Posterior cingulate gyrus (tissue), 11 donors: ENCODE measurements around the gene GPLD1.
"Not testable (repeated sequence)": the region's sequence is repeated elsewhere in the genome, so short reads cannot be mapped to it uniquely, and the experiment has no call there.

ENCODE experiments used
- DNase-seq, 10 donors: peaks; one replicate each; pipeline versions ENCODE4 v3.0.0 to v3.0.0-alpha.2; 2020 to 2021; ENCODE audit warnings: mixed read lengths in 3 of 10
- intact Hi-C: fragments of 100-400 bp; cut with DNase I; formaldehyde crosslinking; loops from one replicate; pipeline ENCODE4 v1.15.1; 2023

GPLD1 gene

GRCh38 chr6:24429146-24429545 lies 60.2 kb downstream of the GPLD1 start:
- no peak for DNase-seq
- intact Hi-C loops: no loop called here

DNA sequence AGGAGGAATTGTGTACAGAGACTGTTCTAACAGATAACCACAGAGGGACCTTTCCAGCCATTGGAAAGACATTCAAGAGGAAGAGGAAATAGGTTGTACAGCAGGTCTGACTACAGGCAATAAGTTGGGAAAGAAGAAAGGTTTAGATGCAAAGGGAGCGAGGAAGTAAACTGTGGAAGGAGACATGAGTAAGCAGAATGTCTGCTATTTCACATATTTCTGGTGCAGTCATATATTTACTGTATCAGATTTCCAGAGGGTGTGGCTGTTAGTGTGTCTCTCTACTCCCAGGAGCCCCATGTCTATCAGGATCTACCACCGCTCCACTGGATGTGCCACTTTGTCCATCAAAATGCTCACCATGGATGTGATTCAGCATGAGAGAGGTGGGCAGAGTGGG lies 60.8 kb downstream of the GPLD1 start:
- DNase-seq: no peak
- intact Hi-C loops: no loop called here

DNA sequence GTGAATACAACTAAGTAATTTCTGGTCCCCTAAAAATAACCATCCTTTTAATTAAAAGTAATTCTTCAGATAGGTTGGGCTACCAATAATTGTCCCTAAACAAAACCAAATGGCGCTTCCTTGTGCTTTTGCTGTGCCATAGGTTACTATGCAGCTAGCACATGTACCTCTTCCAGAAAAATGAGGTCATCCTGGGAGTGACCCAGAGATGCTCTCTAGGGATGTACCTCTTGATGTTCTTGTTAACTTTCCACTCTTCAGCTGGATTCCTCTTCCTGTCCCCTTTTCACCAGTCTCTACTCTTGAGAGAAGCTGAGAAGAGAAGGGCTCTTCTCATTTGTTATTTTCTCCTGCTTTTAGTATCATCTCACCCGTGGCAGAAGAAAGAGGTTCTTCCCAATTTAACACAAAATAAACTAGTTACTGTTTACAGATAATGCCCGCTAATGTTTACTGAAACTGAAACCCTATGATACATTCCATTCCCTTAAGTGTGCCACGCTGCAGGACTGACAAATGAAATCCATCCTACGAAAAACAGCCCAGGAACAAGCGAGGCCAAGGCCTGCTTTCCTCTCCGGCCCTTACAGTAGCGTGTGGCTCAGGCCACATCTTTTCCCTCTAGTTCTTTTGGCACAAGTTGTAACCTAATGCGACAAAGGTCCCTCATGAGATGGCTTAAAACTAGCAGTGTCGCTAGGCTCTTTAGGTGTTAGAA lies 62.5 kb downstream of the GPLD1 start:
- intact Hi-C loops: no loop called here

GRCh38 chr6:24425091-24425490 lies 64.3 kb downstream of the GPLD1 start:
- intact Hi-C loops: no loop called here
- DNase-seq: no peak

More for the DNA sequence above, 62.5 kb downstream of the GPLD1 start:
- no peak for DNase-seq

DNA sequence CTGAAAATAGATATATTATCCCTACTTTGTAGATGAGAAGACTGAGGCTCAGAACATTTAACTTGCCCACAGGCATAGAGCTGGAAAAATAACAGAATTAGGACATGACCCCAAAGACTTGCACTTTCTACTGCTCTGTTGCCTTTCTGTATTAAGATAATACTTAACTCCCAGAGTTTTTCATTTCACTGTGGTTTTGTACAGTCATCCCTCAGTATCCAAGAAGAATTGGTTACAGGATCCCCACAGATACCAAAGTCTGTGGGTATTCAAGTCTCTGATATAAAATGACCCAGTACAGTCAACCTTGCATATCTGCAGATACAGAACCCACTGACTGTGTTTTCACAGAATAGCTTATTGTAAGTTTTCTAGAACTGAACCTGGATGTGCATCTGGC lies 69.9 kb downstream of the GPLD1 start:
- intact Hi-C loops: no loop called here
- DNase-seq: no peak

- intact Hi-C loops: no loop called here
- DNase-seq: no peak
Measured at GRCh38 chr6:24415753-24416152, 73.6 kb downstream of the GPLD1 start.

- intact Hi-C loops, DNase-seq: not testable (repeated sequence)
Measured at GRCh38 chr6:24414531-24414930, 74.8 kb downstream of the GPLD1 start.

DNA sequence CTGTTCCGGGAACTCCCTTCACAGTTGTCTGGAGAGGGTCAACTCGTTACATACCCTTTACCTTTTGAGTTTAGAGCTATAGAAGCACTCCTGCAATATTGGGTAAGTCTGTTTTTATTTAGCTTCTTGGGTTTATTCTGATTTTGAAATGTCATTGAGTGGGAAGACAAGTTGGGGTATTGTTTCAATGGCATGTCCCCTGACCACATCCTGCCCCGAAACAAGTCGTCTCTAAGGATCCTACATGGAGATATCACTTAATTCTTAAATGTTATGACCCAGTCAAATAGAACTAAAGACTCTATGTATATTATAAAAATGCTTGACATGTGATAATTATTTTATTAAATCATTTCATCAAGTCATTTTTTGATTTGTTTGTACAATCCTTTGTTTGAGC lies 77.1 kb downstream of the GPLD1 start:
- no peak for DNase-seq
- intact Hi-C loops: no loop called here

- DNase-seq: no peak
- intact Hi-C loops: no loop called here
Measured at GRCh38 chr6:24410622-24411021, 78.8 kb downstream of the GPLD1 start.

DNA sequence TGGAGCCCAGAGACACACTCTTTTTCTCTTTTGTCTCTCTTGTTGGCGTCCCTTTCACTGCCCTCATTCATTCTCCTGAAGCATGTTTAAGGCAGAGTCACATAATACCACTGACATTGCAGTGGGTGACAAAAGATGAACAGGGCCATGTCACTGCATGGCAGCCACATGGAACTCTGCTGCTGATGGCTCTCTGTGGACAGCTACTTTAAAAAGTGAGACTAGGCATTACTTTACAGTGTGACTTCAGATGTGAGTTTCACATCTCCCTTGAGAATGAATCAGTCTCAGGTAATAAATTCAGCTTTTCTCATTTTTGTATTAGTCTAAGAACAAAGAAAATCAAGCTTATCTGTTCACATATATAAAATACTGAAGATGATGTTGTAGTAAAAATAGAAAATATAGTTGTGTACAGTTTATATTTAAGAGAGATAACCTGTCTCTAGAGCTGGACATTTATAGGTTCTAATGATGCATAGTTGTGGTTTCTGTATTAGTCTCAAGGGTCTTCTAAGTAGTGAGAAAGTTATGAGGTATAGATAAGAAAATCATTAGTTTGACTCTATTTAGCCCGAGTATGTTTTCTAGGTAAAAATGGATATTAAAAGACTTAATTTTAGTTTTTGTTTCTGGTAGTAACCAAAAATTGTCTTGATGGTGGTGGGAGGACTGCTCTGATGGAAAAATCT lies 80.5 kb downstream of the GPLD1 start:
- intact Hi-C loops: no loop called here
- no peak for DNase-seq

GRCh38 chr6:24405262-24405661 lies 84.1 kb downstream of the GPLD1 start:
- intact Hi-C loops: no loop called here

GRCh38 chr6:24403501-24403824 lies 85.9 kb downstream of the GPLD1 start:
- DNase-seq: no peak
- intact Hi-C loops: no loop called here

More at GRCh38 chr6:24405262-24405661, 84.1 kb downstream of the GPLD1 start:
- no peak for DNase-seq

DNA sequence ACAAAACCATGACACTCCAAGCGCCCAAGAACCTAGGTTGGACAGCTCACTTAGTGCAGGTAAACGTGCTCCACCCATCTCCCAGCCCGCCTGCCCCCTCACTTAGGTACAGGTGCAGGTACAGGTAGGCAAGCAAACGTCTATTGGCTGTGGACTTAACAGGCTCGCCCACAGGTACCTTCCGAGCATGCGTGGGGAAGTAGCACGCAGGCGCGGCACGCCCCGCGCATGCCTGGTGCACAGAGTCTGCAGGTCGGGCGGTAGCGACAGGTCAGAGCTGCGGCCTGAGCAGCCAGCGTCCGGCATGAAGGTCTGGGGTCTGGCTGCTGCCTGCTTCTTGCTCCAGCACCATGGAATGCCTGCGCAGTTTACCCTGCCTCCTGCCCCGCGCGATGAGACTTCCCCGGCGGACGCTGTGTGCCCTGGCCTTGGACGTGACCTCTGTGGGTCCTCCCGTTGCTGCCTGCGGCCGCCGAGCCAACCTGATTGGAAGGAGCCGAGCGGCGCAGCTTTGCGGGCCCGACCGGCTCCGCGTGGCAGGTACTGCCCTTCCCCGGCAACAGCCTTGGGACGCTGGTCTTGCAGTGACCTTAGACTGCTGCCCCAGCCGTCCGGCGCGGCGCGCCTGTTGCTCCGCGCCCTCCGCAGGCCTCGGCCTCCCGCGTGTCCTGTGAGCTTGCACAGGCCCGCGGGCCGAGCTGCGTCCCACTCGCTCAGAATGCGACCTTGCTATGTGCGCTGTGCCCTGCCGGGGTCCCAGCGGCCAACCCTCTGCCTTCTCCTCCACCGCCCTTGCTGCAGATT lies 86.5 kb downstream of the GPLD1 start, which contains the start of gene MRS2:
TSS of gene MRS2 (plus strand) at position 240 of the 804 bp plus-strand sequence. CDS start at position 351, 111 bp downstream.
- intact Hi-C loops: no loop called here
- peak; percentile 76 to 99 (median 86) for DNase-seq

GRCh38 chr6:24401458-24401857 lies 87.9 kb downstream of the GPLD1 start:
- intact Hi-C loops: no loop called here

DNA sequence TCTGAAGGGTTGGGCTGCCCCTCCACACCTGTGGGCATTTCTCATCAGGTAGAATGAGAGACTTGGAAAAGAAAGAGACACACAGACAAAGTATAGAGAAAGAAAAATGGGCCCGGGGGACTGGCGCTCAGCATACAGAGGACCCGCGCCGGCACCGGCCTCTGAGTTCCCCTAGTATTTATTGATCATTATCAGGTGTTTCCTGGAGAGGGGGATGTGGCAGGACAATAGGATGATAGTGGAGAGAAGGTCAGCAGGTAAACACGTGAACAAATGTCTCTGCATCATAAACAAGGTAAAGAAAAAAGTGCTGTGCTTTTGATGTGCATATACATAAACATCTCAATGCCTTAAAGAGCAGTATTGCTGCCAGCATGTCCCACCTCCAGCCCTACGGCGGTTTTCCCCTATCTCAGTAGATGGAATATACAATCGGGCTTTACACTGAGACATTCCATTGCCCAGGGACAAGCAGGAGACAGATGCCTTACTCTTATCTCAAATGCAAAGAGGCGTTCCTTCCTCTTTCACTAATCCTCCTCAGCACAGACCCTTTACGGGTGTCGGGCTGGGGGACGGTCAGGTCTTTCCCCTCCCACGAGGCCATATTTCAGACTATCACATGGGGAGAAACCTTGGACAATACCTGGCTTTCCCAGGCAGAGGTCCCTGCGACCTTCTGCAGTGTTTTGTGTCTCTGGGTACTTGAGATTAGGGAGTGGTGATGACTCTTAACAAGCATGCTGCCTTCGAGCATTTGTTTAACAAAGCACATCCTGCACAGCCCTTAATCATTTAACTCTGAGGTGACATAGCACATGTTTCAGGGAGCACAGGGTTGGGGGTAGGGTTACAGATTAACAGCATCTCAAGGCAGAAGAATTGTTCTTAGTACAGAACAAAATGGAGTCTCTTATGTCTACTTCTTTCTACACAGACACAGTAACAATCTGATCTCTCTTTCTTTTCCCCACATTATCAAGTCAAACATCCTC lies 89.0 kb downstream of the GPLD1 start:
- intact Hi-C loops, DNase-seq: not testable (repeated sequence)

More at GRCh38 chr6:24401458-24401857, 87.9 kb downstream of the GPLD1 start:
- no peak for DNase-seq

GRCh38 chr6:24397631-24398030 lies 91.7 kb downstream of the GPLD1 start:
- no peak for DNase-seq
- intact Hi-C loops: no loop called here

GRCh38 chr6:24396824-24397223 lies 92.6 kb downstream of the GPLD1 start:
- intact Hi-C loops: no loop called here
- no peak for DNase-seq

- intact Hi-C loops: no loop called here
- DNase-seq: no peak
Measured at GRCh38 chr6:24394780-24395437, 94.5 kb downstream of the GPLD1 start.

DNA sequence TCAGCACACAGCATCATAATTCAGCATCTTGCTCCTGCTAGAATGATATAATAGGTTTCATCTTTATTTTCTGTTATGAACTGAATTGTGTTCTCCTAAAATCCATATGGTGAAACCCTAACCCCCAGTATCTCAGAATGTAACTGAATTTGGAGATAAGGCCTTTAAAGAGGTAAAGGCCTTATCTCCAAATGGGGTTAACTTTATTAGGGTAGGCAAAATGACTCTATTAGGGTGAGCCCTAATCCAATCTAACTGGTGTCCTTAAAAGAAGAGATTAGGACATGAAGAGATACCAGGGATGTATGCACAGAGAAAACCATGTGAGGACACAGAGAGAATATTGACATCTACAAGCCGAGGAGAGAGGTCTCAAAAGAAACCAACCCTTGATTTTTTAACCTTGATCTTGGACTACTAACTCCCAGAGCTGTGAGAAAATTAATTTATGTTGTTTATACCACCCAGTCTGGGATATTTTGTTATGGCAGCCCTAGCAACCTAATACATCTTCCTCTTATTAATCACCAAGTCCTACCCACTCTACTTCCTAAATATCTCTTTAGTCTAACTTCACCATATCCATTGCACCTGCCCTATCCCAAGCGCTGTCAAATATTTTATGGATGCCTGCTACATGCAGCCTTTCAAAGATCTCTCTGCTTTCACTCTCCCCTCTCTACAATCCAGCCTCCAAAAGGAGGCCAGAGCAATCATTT lies 95.2 kb downstream of the GPLD1 start:
- no peak for DNase-seq

More for the DNA sequence above, 95.2 kb downstream of the GPLD1 start:
- intact Hi-C loops: no loop called here
